HG02943 (cell line): ENCODE data around the gene PIPOX.

Source experiments
- ATAC-seq: cut with Tn5 transposase; IDR thresholded peaks from one replicate; pipeline ENCODE4 v1.9.1; 2021; ENCODE audit warnings: mild to moderate bottlenecking, low read depth, moderate library complexity; ENCODE audit not compliant: unreplicated experiment

PIPOX gene

GRCh38 chr17:29042679-29043538, at the start of gene PIPOX:
TSS of gene PIPOX (plus strand) at chr17:29043141. CDS start at chr17:29043226, 85 bp downstream.
- no peak for ATAC-seq

- no peak for ATAC-seq
These were observed 49.1 kb upstream of the PIPOX start for GRCh38 chr17:28993645-28994426.

- ATAC-seq, result no peak
These were observed 46.3 kb upstream of the PIPOX start for GRCh38 chr17:28996554-28997096.

- no peak for ATAC-seq
These were observed 45.1 kb upstream of the PIPOX start for GRCh38 chr17:28997806-28998205.

GRCh38 chr17:28999206-28999605, 43.7 kb upstream of the PIPOX start:
- no peak for ATAC-seq

GRCh38 chr17:29000973-29001372, 42.0 kb upstream of the PIPOX start:
- no peak for ATAC-seq

GRCh38 chr17:29002811-29003210, 40.1 kb upstream of the PIPOX start:
- ATAC-seq, result no peak

- no peak for ATAC-seq
These were observed 39.7 kb upstream of the PIPOX start for GRCh38 chr17:29003289-29003688.

- no peak for ATAC-seq
These were observed 38.8 kb upstream of the PIPOX start for GRCh38 chr17:29004081-29004692.

GRCh38 chr17:29005936-29006511, 36.9 kb upstream of the PIPOX start, which contains the start of gene SEZ6:
TSS of gene SEZ6 (minus strand) at chr17:29006033. CDS start at chr17:29005869, 164 bp downstream.
- ATAC-seq, result no peak

GRCh38 chr17:29007456-29007855, 35.5 kb upstream of the PIPOX start:
- no peak for ATAC-seq

GRCh38 chr17:29007860-29008455, 35.0 kb upstream of the PIPOX start:
- no peak for ATAC-seq

GRCh38 chr17:29008591-29008990, 34.4 kb upstream of the PIPOX start:
- no peak for ATAC-seq

- ATAC-seq, result no peak
These were observed 32.8 kb upstream of the PIPOX start for GRCh38 chr17:29010129-29010528.

- ATAC-seq, result no peak
These were observed 32.4 kb upstream of the PIPOX start for GRCh38 chr17:29010586-29010985.

- ATAC-seq, result no peak
These were observed 30.4 kb upstream of the PIPOX start for GRCh38 chr17:29012535-29012934.

- ATAC-seq, result no peak
These were observed 28.2 kb upstream of the PIPOX start for GRCh38 chr17:29014716-29015115.

GRCh38 chr17:29016345-29017210, 26.4 kb upstream of the PIPOX start:
- no peak for ATAC-seq
